HUES64 (cell line): ENCODE results near the gene LINGO3.
"Not testable (repeated sequence)": the region's sequence is repeated elsewhere in the genome, so short reads cannot be mapped to it uniquely, and the experiment has no call there.

Experiments
- H3K27ac ChIP-seq: 2 replicates; pipeline ENCODE4 v1.7.0; 2013; ENCODE audit warnings: low read depth, low read length, inconsistent platforms
- H3K27me3 ChIP-seq: 2 replicates; pipeline ENCODE4 v1.6.1; 2013; ENCODE audit warnings: mild to moderate bottlenecking, low read length; ENCODE audit not compliant: insufficient read depth
- H3K36me3 ChIP-seq: 2 replicates; pipeline ENCODE4 v1.6.1; 2013; ENCODE audit warnings: mild to moderate bottlenecking, low read length; ENCODE audit not compliant: insufficient read depth
- H3K4me1 ChIP-seq: 2 replicates; pipeline ENCODE4 v1.6.1; 2013; ENCODE audit warnings: mild to moderate bottlenecking, low read length, moderate library complexity; ENCODE audit not compliant: insufficient read depth
- H3K4me3 ChIP-seq: 2 replicates; pipeline ENCODE4 v1.5.1; 2013; ENCODE audit warnings: mild to moderate bottlenecking, low read length, moderate library complexity
- H3K9ac ChIP-seq: 2 replicates; pipeline ENCODE4 v1.6.1; 2013; ENCODE audit warnings: mild to moderate bottlenecking, low read depth, low read length
- H3K9me3 ChIP-seq: 2 replicates; pipeline ENCODE4 v1.6.1; 2013; ENCODE audit warnings: low read depth, low read length; ENCODE audit not compliant: insufficient read depth
- WGBS: fragments of 150-250, 120-280 bp; methylation state at CpG from one replicate; pipeline ENCODE4 v1.1.7; 2013; ENCODE audit warnings: missing lambda C conversion rate; 5-methylcytosine and 5-hydroxymethylcytosine counted together

LINGO3 gene

GRCh38 chr19:2349818-2350217 lies 41.9 kb upstream of the LINGO3 start:
- not testable (repeated sequence) for H3K9me3 ChIP-seq, H3K4me3 ChIP-seq, H3K27ac ChIP-seq, H3K27me3 ChIP-seq, H3K4me1 ChIP-seq, H3K9ac ChIP-seq
- 94% methylated on average over 24 of the region's 24 CpGs for WGBS
- H3K36me3 ChIP-seq = peaks cover 19% of the 10 kb centered on the region; the same call in 1 of the 2 replicates

GRCh38 chr19:2345794-2346663 lies 38.1 kb upstream of the LINGO3 start:
- H3K36me3 ChIP-seq = peaks cover 22% of the 10 kb centered on the region; the same call in 1 of the 2 replicates
- no peaks in the 10 kb centered on the region for H3K4me1 ChIP-seq
- no peak overlapping the region for H3K9ac ChIP-seq
- H3K9me3 ChIP-seq = no peaks in the 10 kb centered on the region
- WGBS = 90% methylated on average over 25 of the region's 25 CpGs
- H3K27ac ChIP-seq = no peak overlapping the region
- no peaks in the 10 kb centered on the region for H3K27me3 ChIP-seq
- H3K4me3 ChIP-seq = no peak overlapping the region

GRCh38 chr19:2345076-2345475 lies 37.1 kb upstream of the LINGO3 start:
- Histone ChIP-seq H3K4me3 (no peak overlapping the region), H3K27ac (no peak overlapping the region), H3K27me3 (no peaks in the 10 kb centered on the region), H3K4me1 (no peaks in the 10 kb centered on the region), H3K36me3 (peaks cover 18% of the 10 kb centered on the region; the same call in 1 of the 2 replicates), H3K9ac (no peak overlapping the region), H3K9me3 (no peaks in the 10 kb centered on the region)
- WGBS = 95% methylated on average over 17 of the region's 17 CpGs

GRCh38 chr19:2344381-2344870 lies 36.5 kb upstream of the LINGO3 start:
- Histone ChIP-seq H3K36me3 (peaks cover 25% of the 10 kb centered on the region), H3K27ac (no peak overlapping the region), H3K4me3 (no peak overlapping the region), H3K9ac (no peak overlapping the region; the same call in 1 of the 2 replicates), H3K9me3 (no peaks in the 10 kb centered on the region), H3K27me3 (no peaks in the 10 kb centered on the region), H3K4me1 (no peaks in the 10 kb centered on the region)
- 96% methylated on average over 24 of the region's 24 CpGs for WGBS

- Histone ChIP-seq H3K4me1 (no peaks in the 10 kb centered on the region), H3K27me3 (no peaks in the 10 kb centered on the region), H3K36me3 (peaks cover 28% of the 10 kb centered on the region), H3K27ac (no peak overlapping the region), H3K9ac (no peak overlapping the region), H3K4me3 (no peak overlapping the region), H3K9me3 (no peaks in the 10 kb centered on the region)
- 93% methylated on average over 31 of the region's 31 CpGs for WGBS
Observed at GRCh38 chr19:2343289-2343982, 35.5 kb upstream of the LINGO3 start.

- peaks cover 28% of the 10 kb centered on the region for H3K36me3 ChIP-seq
- no peak overlapping the region for H3K9ac ChIP-seq
- H3K27me3 ChIP-seq = no peaks in the 10 kb centered on the region
- H3K9me3 ChIP-seq = no peaks in the 10 kb centered on the region
- H3K27ac ChIP-seq = no peak overlapping the region
- 93% methylated on average over 29 of the region's 29 CpGs for WGBS
- no peak overlapping the region for H3K4me3 ChIP-seq
- H3K4me1 ChIP-seq = no peaks in the 10 kb centered on the region
Observed at GRCh38 chr19:2342656-2343288, 34.8 kb upstream of the LINGO3 start.

- Histone ChIP-seq H3K27me3 (no peaks in the 10 kb centered on the region), H3K27ac (no peak overlapping the region), H3K9me3 (no peaks in the 10 kb centered on the region), H3K4me3 (no peak overlapping the region), H3K36me3 (peaks cover 28% of the 10 kb centered on the region), H3K4me1 (no peaks in the 10 kb centered on the region), H3K9ac (no peak overlapping the region)
- WGBS = 95% methylated on average over 15 of the region's 15 CpGs
Observed at GRCh38 chr19:2341982-2342381, 34.0 kb upstream of the LINGO3 start.

GRCh38 chr19:2341244-2341751 lies 33.3 kb upstream of the LINGO3 start:
- no peaks in the 10 kb centered on the region for H3K4me1 ChIP-seq
- WGBS = 96% methylated on average over 24 of the region's 24 CpGs
- H3K9ac ChIP-seq = no peak overlapping the region
- peaks cover 25% of the 10 kb centered on the region for H3K36me3 ChIP-seq
- no peaks in the 10 kb centered on the region for H3K9me3 ChIP-seq
- no peak overlapping the region for H3K4me3 ChIP-seq
- no peak overlapping the region for H3K27ac ChIP-seq
- no peaks in the 10 kb centered on the region for H3K27me3 ChIP-seq

GRCh38 chr19:2340496-2341243 lies 32.7 kb upstream of the LINGO3 start:
- Histone ChIP-seq H3K9me3 (no peaks in the 10 kb centered on the region), H3K27me3 (no peaks in the 10 kb centered on the region), H3K4me1 (no peaks in the 10 kb centered on the region), H3K9ac (no peak overlapping the region), H3K27ac (no peak overlapping the region), H3K36me3 (peaks cover 24% of the 10 kb centered on the region), H3K4me3 (no peak overlapping the region)
- 93% methylated on average over 38 of the region's 38 CpGs for WGBS

GRCh38 chr19:2339644-2340310 lies 31.8 kb upstream of the LINGO3 start:
- Histone ChIP-seq H3K4me3 (no peak overlapping the region), H3K36me3 (peaks cover 22% of the 10 kb centered on the region), H3K9me3 (no peaks in the 10 kb centered on the region), H3K9ac (no peak overlapping the region), H3K27me3 (no peaks in the 10 kb centered on the region), H3K4me1 (no peaks in the 10 kb centered on the region), H3K27ac (no peak overlapping the region)
- 95% methylated on average over 52 of the region's 52 CpGs for WGBS
